WERI-Rb-1 (cell line): Measurements from ENCODE around the gene PIAS3.
"Not testable (repeated sequence)": the region's sequence is repeated elsewhere in the genome, so short reads cannot be mapped to it uniquely, and the experiment has no call there.

Source experiments
- DNase-seq: peaks from one replicate; pipeline ENCODE4 v3.0.0-alpha.2; 2020
- H3K27ac ChIP-seq: fragments of 250-450 bp; sonication (Bioruptor Pico); 2 replicates; pipeline ENCODE4 v1.5.1; 2020; ENCODE audit warnings: mild to moderate bottlenecking, moderate library complexity
- H3K27me3 ChIP-seq: fragments of 250-450 bp; sonication (Bioruptor Pico); 2 replicates; pipeline ENCODE4 v1.5.1; 2021; ENCODE audit warnings: mild to moderate bottlenecking, low read depth, moderate library complexity; ENCODE audit not compliant: insufficient read depth, severe bottlenecking
- H3K36me3 ChIP-seq: fragments of 250-450 bp; sonication (Bioruptor Pico); 2 replicates; pipeline ENCODE4 v1.5.1; 2020; ENCODE audit warnings: mild to moderate bottlenecking, moderate library complexity
- H3K4me3 ChIP-seq: 2 replicates; pipeline ENCODE4 v1.5.1; 2011; ENCODE audit warnings: low read depth, mild to moderate bottlenecking, control low read depth, low read length
- H3K9me3 ChIP-seq: fragments of 250-450 bp; sonication (Bioruptor Pico); 2 replicates; pipeline ENCODE4 v1.5.1; 2021; ENCODE audit warnings: mild to moderate bottlenecking, moderate library complexity; ENCODE audit not compliant: severe bottlenecking
- TF ChIP-seq, protein P1 (sequence below): IDR thresholded peaks from 2 replicates; pipeline ENCODE4 v1.5.1; 2011; ENCODE audit warnings: low read depth, mild to moderate bottlenecking, control low read depth, inconsistent platforms, low read length

PIAS3 gene

DNA sequence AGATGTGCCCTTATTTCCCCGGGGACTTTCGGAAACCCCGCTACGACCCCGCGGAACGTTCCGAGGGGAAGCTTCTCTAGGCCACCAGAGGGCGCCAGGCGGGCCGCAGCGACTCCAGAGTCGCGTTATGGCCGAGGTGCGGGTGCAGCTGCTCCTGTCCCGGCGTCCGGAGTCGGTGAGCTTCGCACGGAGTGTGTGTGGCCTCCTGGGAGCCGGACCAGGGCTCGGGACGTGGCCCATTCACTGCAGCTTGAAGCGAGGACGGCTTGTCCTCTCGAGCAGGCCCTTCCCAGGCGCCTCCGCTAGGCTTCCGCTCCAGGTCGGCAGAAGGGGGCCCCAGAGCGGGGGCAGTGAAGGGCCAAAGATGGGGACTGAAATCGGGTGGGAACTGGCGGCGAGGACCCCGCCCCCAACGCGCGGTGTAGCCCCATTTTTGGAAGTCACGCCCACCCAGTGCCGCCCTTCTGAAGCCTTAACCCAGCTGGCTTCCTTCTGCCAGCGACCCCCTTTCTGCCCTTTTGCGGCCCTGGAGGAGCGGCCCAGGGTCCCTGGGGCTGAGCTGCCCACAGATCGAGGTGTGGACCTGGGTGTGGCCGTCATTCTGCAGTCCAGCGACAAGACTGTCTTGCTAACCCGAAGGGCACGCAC is 13.2 kb downstream of the PIAS3 start, which contains the start of gene NUDT17:
NUDT17 (plus strand) TSS at position 117 of the 648 bp plus-strand sequence; CDS start at position 128, 11 bp downstream.
- Histone ChIP-seq H3K9me3 (no peaks in the 10 kb centered on the region), H3K4me3 (peak within 1 kb of the TSS; percentile 57), H3K27ac (peak within 1 kb of the TSS; percentile 49), H3K36me3 (peaks cover 67% of the 10 kb centered on the region), H3K27me3 (no peaks in the 10 kb centered on the region)
- peak; percentile 95 for DNase-seq
- TF ChIP-seq, protein P1, sequence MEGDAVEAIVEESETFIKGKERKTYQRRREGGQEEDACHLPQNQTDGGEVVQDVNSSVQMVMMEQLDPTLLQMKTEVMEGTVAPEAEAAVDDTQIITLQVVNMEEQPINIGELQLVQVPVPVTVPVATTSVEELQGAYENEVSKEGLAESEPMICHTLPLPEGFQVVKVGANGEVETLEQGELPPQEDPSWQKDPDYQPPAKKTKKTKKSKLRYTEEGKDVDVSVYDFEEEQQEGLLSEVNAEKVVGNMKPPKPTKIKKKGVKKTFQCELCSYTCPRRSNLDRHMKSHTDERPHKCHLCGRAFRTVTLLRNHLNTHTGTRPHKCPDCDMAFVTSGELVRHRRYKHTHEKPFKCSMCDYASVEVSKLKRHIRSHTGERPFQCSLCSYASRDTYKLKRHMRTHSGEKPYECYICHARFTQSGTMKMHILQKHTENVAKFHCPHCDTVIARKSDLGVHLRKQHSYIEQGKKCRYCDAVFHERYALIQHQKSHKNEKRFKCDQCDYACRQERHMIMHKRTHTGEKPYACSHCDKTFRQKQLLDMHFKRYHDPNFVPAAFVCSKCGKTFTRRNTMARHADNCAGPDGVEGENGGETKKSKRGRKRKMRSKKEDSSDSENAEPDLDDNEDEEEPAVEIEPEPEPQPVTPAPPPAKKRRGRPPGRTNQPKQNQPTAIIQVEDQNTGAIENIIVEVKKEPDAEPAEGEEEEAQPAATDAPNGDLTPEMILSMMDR, result peak; percentile 99

DNA sequence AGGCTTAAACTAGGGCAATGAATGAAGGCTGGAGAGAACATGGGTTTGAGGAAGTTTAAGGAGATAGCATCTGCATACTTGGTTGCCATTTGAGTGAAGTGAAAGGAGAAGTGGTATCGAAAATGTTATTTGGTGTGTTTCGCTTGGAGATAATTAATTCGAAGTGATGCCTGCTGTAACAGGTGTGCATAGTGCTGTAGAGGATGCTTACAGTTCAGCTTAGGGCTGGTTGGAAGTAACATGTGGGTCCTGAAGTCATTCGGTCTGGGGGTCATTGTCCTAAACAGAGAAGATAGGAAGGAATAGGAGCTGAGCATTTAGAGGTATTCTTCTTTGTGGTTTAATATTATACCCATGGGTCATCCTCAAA is 13.8 kb downstream of the PIAS3 start:
- Histone ChIP-seq H3K27ac (no peak overlapping the region), H3K9me3 (no peaks in the 10 kb centered on the region), H3K4me3 (peak overlapping the region; percentile 57), H3K36me3 (peaks cover 67% of the 10 kb centered on the region), H3K27me3 (no peaks in the 10 kb centered on the region)
- DNase-seq, result no peak
- TF ChIP-seq, protein P1, result no peak

DNA sequence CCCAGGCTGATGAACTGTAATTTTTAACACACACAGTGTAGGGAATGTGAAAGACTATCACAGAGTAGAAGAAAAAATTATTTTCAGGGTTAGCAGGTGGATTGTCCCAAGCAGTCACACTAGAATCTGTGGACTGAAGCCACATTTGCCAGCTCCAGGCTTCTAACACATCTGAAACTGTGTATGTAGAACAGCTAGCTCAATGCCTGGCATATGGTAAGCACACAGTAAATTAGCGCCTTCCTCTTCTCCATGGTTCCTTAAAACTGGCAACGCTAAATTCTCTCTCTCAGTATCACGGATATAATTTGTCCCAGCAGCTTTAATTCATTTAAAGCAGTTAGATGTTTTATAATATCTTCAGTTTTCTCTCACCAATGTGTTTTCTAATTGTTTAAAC is 15.8 kb downstream of the PIAS3 start:
- peaks cover 67% of the 10 kb centered on the region for H3K36me3 ChIP-seq
- no peak overlapping the region for H3K27ac ChIP-seq
- TF ChIP-seq, protein P1, result no peak
- no peaks in the 10 kb centered on the region for H3K27me3 ChIP-seq
- no peak overlapping the region for H3K4me3 ChIP-seq
- H3K9me3 ChIP-seq, result no peaks in the 10 kb centered on the region
- no peak for DNase-seq

DNA sequence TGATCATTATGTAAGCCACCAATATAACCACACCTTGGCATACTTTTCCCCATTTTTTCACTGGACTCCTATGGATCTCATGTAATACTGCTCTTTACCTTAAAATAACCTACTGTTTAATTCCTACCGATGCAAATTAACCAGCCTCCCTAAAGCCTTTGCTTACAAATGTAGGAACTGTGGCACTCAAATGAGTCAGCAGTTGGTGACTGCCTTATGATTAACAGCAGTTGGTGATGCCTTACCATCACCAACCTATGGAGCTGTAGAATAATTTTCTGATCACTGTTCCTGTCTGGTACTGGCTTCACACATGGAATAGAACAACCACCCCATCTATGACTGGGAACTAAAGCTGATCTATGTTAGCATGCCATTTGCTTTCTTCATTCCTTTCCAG is 21.2 kb downstream of the PIAS3 start:
- no peak overlapping the region for H3K4me3 ChIP-seq
- no peaks in the 10 kb centered on the region for H3K27me3 ChIP-seq
- DNase-seq, result no peak
- no peak overlapping the region for H3K27ac ChIP-seq
- H3K9me3 ChIP-seq, result no peaks in the 10 kb centered on the region
- TF ChIP-seq, protein P1, result no peak
- H3K36me3 ChIP-seq, result peaks cover 100% of the 10 kb centered on the region

DNA sequence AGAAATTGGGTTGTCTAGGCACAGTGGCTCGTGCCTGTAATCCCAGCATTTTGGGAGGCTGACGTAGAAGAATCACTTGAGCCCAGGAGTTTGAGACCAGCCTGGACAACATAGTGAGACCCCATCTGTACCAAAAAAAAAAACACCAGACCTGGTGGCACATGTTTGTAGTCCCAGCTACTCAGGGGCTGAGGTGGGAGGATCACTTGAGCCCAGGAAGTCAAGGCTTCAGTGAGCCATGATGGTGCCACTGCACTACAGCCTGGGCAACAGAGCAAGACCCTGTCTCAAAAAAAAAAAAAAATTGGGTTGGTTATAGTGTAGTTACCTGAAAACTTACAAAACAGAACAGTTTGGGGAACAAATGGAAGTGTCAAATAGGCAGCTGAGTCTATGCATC is 28.1 kb downstream of the PIAS3 start:
- DNase-seq, H3K27me3 ChIP-seq, H3K4me3 ChIP-seq, H3K27ac ChIP-seq, H3K9me3 ChIP-seq: not testable (repeated sequence)
- peaks cover 98% of the 10 kb centered on the region for H3K36me3 ChIP-seq

DNA sequence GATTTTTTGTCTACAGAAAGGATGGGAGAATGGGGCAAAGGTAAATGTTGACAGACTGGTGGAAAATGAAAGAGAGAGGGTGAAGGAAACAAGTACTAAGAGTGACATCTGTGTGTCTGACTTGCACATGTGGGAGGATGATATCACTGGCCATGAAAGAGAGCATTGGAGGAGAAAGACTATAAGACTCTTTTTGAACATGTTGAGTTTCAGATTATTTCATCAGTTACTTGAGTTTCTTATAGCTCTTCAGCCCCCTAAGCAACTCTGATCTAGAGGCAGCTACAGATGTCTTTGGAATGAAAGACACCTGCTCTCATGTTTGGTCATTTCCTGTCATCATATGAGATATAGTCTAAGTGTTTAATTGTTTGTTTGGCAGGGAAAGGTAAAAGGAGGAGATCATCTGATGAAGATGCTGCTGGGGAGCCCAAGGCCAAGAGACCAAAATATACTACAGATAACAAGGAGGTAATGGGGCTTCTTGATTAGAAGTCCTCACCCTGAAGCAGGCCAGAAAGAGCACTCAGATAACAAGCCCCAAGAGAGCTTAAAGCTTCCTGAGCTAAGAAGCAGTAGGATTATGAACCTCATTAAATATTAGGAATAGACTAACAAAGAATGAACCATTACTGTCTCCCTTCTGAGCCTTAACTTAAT is 30.4 kb downstream of the PIAS3 start:
- H3K27ac ChIP-seq, result peak overlapping the region; percentile 60
- H3K27me3 ChIP-seq, result no peaks in the 10 kb centered on the region
- H3K9me3 ChIP-seq, result no peaks in the 10 kb centered on the region
- DNase-seq, result no peak
- TF ChIP-seq, protein P1, result no peak
- no peak overlapping the region for H3K4me3 ChIP-seq
- peaks cover 90% of the 10 kb centered on the region for H3K36me3 ChIP-seq
